Right lobe of liver (tissue), 4 donors: ENCODE results near the gene ACE.

ENCODE experiments used
- CTCF ChIP-seq, 4 donors: fragments of 200-600 bp in 3 of 4; fragments of 450-650 bp in 1 of 4; IDR thresholded peaks; one replicate each; pipeline versions ENCODE4 v1.5.1 to v1.8.0; 2016 to 2022; ENCODE audit warnings: antibody characterized with exemption in 4 of 4, mild to moderate bottlenecking in 2 of 4
- POLR2A ChIP-seq: fragments of 450-650 bp; IDR thresholded peaks from one replicate; pipeline ENCODE4 v1.6.1; 2017; ENCODE audit warnings: antibody characterized with exemption, mild to moderate bottlenecking
- donor health status: DM: no; HTN: no; CAD: no.
- donor health status: DM: no; HTN: no; CAD: no.
- donor health status: DM: no; HTN: yes; CAD: no.

- TF ChIP-seq CTCF (IDR thresholded peaks at IDR 0.05) (peak; percentile 72 to 83 (median 82)), POLR2A (no peak)
Measured at GRCh38 chr17:63478814-63479494, 2.1 kb downstream of the ACE start.
